ENCODE data around the gene HES2. TPM values are rescaled to one million over a fixed set of nuclear protein-coding genes. Genes with fewer than 3 reads are reported as not detected.

Gene HES2
- total and polyA plus RNA-seq, 7 experiments from 2014 or later: 0.56 TPM; not detected in 6

DNA sequence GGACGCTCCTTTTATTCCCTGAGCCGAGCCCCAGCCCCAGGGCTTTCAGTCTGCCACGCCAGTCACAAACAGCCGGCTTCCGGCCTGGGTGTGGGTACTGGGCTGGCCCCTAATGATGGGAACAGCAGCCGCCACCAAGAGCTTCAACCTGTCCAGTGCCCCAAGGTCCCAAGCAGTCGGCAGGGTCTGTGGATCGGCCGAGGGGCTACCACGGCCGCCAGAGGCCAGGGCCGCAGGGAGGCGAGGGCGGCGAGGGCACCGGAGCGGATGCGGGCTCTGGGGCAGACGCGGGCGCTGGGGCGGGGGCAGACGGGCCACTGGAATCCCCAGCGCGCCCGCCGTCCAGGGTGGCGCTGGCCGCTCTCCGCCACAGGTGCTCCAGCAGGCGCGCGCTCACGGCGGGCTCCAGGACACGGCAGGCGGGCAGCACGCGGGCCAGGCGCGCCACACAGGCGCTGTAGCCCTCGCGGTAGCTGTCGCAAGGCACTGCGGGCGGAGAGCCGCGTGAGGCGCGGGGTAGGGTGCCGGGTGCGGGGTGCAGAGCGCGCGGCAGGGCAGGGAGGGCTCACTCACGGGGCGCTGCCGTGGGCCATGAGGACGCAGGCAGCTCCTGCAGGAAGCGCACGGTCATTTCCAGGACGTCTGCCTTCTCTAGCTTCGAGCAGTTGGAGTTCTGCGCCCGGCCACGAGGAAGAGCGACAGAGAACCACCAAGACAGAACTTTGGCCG is 887 bp downstream of the HES2 start:
- H3K4me1 Mint-ChIP-seq: peaks cover 3 to 18% (median 9%) of the 10 kb centered on the region in 7 donors
- ATAC-seq: no peak
- POLR2A ChIA-PET: interaction anchor here (1.4 kb wide), 1 partner anchor 14 kb away, joined by 3 read pairs; no protein-coding TSS in a partner anchor
- peak overlapping the region in 7 of 10 donors; percentile 25 to 77 (median 65) for H3K4me3 Mint-ChIP-seq
- H3K9me3 Mint-ChIP-seq: no peaks in the 10 kb centered on the region
- no peak for DNase-seq
- Histone ChIP-seq H3K27ac (ENCODE audit: low read depth, low read length) (no peak overlapping the region), H3K27me3 (ENCODE audit: control insufficient read depth in 2 of 2, insufficient read depth in 2 of 2, low read length in 2 of 2) (peaks cover 5 to 35% of the 10 kb centered on the region in 2 donors), H3K4me1 (ENCODE audit: control insufficient read depth in 2 of 2, insufficient read depth in 2 of 2, low read length in 2 of 2) (peaks cover 11 to 20% of the 10 kb centered on the region in 2 donors), H3K9me3 (ENCODE audit: control insufficient read depth in 2 of 3, low read length in 3 of 3) (no peaks in the 10 kb centered on the region), H3K4me3 (ENCODE audit: low read length) (no peak overlapping the region), H3K36me3 (ENCODE audit: control insufficient read depth in 2 of 3, insufficient read depth in 3 of 3, low read length in 3 of 3) (no peaks in the 10 kb centered on the region)
- H3K27me3 Mint-ChIP-seq: peaks cover 51 to 80% (median 57%) of the 10 kb centered on the region in 5 donors
- H3K36me3 Mint-ChIP-seq: no peaks in the 10 kb centered on the region
- H3K27ac Mint-ChIP-seq: no peak overlapping the region
- CTCF ChIA-PET: interaction anchor here (0.6 kb wide), 1 partner anchor 66 kb away, joined by 3 read pairs; no protein-coding TSS in a partner anchor
- intact Hi-C loops (cut with micrococcal nuclease): no loop called here

DNA sequence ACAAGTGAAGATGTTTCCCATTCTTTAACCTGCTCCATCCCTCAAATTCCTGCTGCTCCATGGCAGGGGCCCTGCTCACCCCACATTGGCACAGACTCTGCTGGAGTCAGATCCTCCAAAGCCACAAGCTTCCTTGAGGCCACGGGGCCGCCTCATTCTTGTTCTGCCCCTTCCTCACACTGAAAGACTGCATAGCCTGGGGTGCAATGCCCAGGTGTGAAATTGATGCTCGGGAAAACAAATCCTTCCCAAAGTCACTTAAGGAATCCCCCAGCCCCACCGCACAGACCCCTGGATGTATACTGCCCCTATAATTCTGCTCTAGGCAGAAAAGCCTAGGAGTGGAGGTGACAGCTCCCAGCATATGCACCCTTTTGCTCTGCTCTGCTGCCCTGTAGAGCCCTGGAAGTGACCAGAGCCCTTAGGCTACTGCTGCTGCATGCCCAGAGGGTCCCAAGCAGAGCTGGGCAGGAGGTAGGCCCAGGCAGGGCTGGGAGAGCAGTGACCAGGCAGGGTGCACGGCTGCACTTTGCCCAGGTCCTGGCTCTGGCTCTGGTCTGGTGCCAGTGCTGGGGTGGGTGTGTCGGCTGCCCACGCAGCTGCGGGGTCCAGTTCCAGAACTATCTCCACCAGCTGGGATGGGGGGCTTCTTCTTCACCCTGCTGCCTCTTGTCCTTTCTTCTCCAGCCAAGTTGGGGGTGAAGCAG is 1.6 kb downstream of the HES2 start:
- H3K36me3 ChIP-seq (ENCODE audit: control insufficient read depth in 2 of 3, insufficient read depth in 3 of 3, low read length in 3 of 3): no peaks in the 10 kb centered on the region
- peaks cover 49 to 80% (median 56%) of the 10 kb centered on the region in 5 donors for H3K27me3 Mint-ChIP-seq
- ChIA-PET CTCF (no interaction called here), POLR2A (interaction anchor here (0.5 kb wide), 2 partner anchors 177 to 469 kb away, joined by 3 read pairs; no protein-coding TSS in a partner anchor)
- peaks cover 5 to 31% of the 10 kb centered on the region in 2 donors for H3K27me3 ChIP-seq (ENCODE audit: control insufficient read depth in 2 of 2, insufficient read depth in 2 of 2, low read length in 2 of 2)
- peaks cover 4 to 14% of the 10 kb centered on the region in 2 donors for H3K4me1 ChIP-seq (ENCODE audit: control insufficient read depth in 2 of 2, insufficient read depth in 2 of 2, low read length in 2 of 2)
- peak overlapping the region in 2 of 10 donors; percentile 7 to 77 for H3K4me3 Mint-ChIP-seq
- H3K4me3 ChIP-seq (ENCODE audit: low read length): no peak overlapping the region
- H3K27ac ChIP-seq (ENCODE audit: low read depth, low read length): no peak overlapping the region
- H3K4me1 Mint-ChIP-seq: peaks cover 3 to 17% (median 7%) of the 10 kb centered on the region in 7 donors
- ATAC-seq: no peak
- no peaks in the 10 kb centered on the region for H3K9me3 ChIP-seq (ENCODE audit: control insufficient read depth in 2 of 3, low read length in 3 of 3)
- no peaks in the 10 kb centered on the region for H3K9me3 Mint-ChIP-seq
- H3K36me3 Mint-ChIP-seq: no peaks in the 10 kb centered on the region
- intact Hi-C loops (cut with micrococcal nuclease): no loop called here
- no peak overlapping the region for H3K27ac Mint-ChIP-seq
- DNase-seq: no peak

DNA sequence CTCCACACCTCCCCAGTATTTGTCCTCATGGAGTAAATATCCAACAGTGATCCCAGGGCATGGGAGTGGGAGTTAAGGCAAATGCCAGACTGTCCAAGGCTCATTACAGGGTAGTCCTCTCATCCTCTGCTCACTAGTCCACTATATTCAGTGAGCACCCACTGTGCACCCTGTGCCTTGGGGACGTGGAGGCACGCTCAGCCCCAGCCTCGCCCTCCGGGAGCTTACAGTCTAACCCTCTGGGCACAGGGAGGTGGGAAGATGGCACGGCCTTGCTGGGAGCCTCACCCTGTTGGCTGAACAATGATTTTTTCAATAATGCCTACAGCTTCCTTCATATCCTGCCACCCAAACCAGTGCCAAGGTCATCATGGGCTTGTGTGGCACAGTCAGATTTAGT is 2.8 kb downstream of the HES2 start:
- CTCF ChIA-PET: interaction anchor here (1.3 to 1.7 kb wide), 2 partner anchors 10 to 22 kb away, joined by 4 to 5 read pairs; no protein-coding TSS in a partner anchor
- ATAC-seq (no peak), DNase-seq (no peak)
- H3K4me3 Mint-ChIP-seq: no peak overlapping the region
- no peak overlapping the region for H3K4me3 ChIP-seq (ENCODE audit: low read length)
- no peak overlapping the region for H3K27ac Mint-ChIP-seq
- H3K9me3 Mint-ChIP-seq: no peaks in the 10 kb centered on the region
- no peaks in the 10 kb centered on the region for H3K36me3 ChIP-seq (ENCODE audit: control insufficient read depth in 2 of 3, insufficient read depth in 3 of 3, low read length in 3 of 3)
- peaks cover 3 to 16% (median 7%) of the 10 kb centered on the region in 7 donors for H3K4me1 Mint-ChIP-seq
- H3K4me1 ChIP-seq (ENCODE audit: control insufficient read depth in 2 of 2, insufficient read depth in 2 of 2, low read length in 2 of 2): peaks cover 4 to 14% of the 10 kb centered on the region in 2 donors
- H3K36me3 Mint-ChIP-seq: no peaks in the 10 kb centered on the region
- intact Hi-C loops (cut with micrococcal nuclease): no loop called here
- peaks cover 5 to 31% of the 10 kb centered on the region in 2 donors for H3K27me3 ChIP-seq (ENCODE audit: control insufficient read depth in 2 of 2, insufficient read depth in 2 of 2, low read length in 2 of 2)
- no peaks in the 10 kb centered on the region for H3K9me3 ChIP-seq (ENCODE audit: control insufficient read depth in 2 of 3, low read length in 3 of 3)
- H3K27me3 Mint-ChIP-seq: peaks cover 54 to 73% (median 57%) of the 10 kb centered on the region in 5 donors
- POLR2A ChIA-PET: no interaction called here
- H3K27ac ChIP-seq (ENCODE audit: low read depth, low read length): no peak overlapping the region

DNA sequence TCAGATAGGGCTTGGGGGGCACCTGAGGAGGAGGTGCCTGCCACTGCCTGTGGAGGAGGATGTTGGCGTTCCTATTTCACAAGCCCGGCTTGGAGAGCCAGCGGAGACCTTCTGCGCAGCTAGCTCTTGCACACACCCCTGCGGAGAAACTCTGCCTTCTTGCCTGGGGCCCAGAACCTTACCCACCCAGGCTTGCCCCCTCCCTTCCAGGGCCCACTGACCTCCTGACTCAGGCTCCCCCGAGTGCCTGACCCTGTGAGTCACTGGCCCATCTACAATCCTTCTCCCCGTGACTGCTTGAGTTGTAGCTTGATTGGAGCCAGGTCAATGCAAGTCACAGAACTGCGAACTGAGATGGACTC is 3.4 kb downstream of the HES2 start:
- POLR2A ChIA-PET: no interaction called here
- intact Hi-C loops (cut with micrococcal nuclease): no loop called here

DNA sequence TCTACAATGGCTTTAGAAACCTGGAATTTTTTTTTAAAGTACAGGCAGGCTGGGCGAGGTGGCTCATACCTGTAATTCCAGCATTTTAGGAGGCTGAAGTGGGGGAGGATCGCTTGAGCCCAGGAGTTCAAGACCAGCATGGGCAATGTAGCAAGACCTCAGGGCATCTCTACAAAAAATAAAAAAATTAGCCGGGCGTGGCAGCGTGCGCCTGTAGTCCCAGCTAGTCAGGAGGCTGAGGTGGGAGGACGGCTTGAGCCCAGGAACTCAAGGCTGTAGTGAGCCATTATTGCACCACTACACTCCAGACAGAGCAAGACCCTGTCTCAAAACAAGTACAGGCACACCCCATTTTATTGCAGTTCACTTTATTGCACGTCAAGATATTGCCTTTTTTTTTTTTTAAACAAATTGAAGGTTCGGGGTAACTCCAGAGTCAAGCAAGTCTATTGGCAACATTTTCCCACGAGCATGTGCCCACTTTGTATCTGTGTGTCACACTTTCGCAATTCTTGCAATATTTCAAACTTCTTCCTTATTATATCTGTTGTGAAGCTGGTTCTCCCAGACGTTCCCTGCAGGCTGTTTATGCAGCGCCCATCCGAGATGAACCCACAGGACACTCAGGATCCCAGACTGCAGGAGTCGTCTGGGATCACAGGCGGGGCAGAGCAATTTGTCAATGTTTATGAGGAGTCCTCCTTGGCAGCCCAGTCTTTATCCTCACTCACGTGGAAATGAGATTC is 4.7 kb downstream of the HES2 start:
- H3K27ac Mint-ChIP-seq: no peak overlapping the region
- peaks cover 3 to 11% (median 4%) of the 10 kb centered on the region in 7 donors for H3K4me1 Mint-ChIP-seq
- Histone ChIP-seq H3K36me3 (ENCODE audit: control insufficient read depth in 2 of 3, insufficient read depth in 3 of 3, low read length in 3 of 3) (no peaks in the 10 kb centered on the region), H3K4me3 (ENCODE audit: low read length) (no peak overlapping the region), H3K9me3 (ENCODE audit: control insufficient read depth in 2 of 3, low read length in 3 of 3) (no peaks in the 10 kb centered on the region), H3K4me1 (ENCODE audit: control insufficient read depth in 2 of 2, insufficient read depth in 2 of 2, low read length in 2 of 2) (peaks cover 4 to 9% of the 10 kb centered on the region in 2 donors), H3K27me3 (ENCODE audit: control insufficient read depth in 2 of 2, insufficient read depth in 2 of 2, low read length in 2 of 2) (peaks cover 5 to 27% of the 10 kb centered on the region in 2 donors), H3K27ac (ENCODE audit: low read depth, low read length) (no peak overlapping the region)
- no peak for ATAC-seq
- ChIA-PET CTCF (interaction anchor here (1.6 to 1.7 kb wide), 2 partner anchors 8 to 23 kb away, joined by 4 to 6 read pairs; no protein-coding TSS in a partner anchor), POLR2A (interaction anchor here (0.8 kb wide), 1 partner anchor 50 kb away, joined by 3 read pairs; no protein-coding TSS in a partner anchor)
- no peaks in the 10 kb centered on the region for H3K36me3 Mint-ChIP-seq
- intact Hi-C loops (cut with micrococcal nuclease): no loop called here
- peaks cover 41 to 66% (median 45%) of the 10 kb centered on the region in 5 donors for H3K27me3 Mint-ChIP-seq
- DNase-seq: no peak
- no peaks in the 10 kb centered on the region for H3K9me3 Mint-ChIP-seq
- H3K4me3 Mint-ChIP-seq: peak overlapping the region in 1 of 10 donors; percentile 19

More for the DNA sequence above, 3.4 kb downstream of the HES2 start:
- DNase-seq (no peak), ATAC-seq (no peak)
- peaks cover 47 to 69% (median 51%) of the 10 kb centered on the region in 5 donors for H3K27me3 Mint-ChIP-seq
- Histone ChIP-seq H3K9me3 (ENCODE audit: control insufficient read depth in 2 of 3, low read length in 3 of 3) (no peaks in the 10 kb centered on the region), H3K36me3 (ENCODE audit: control insufficient read depth in 2 of 3, insufficient read depth in 3 of 3, low read length in 3 of 3) (no peaks in the 10 kb centered on the region), H3K4me1 (ENCODE audit: control insufficient read depth in 2 of 2, insufficient read depth in 2 of 2, low read length in 2 of 2) (peaks cover 4 to 14% of the 10 kb centered on the region in 2 donors), H3K4me3 (ENCODE audit: low read length) (no peak overlapping the region), H3K27me3 (ENCODE audit: control insufficient read depth in 2 of 2, insufficient read depth in 2 of 2, low read length in 2 of 2) (peaks cover 5 to 27% of the 10 kb centered on the region in 2 donors), H3K27ac (ENCODE audit: low read depth, low read length) (no peak overlapping the region)
- H3K4me1 Mint-ChIP-seq: peaks cover 3 to 11% (median 7%) of the 10 kb centered on the region in 7 donors
- no peak overlapping the region for H3K4me3 Mint-ChIP-seq
- CTCF ChIA-PET: interaction anchor here (1.3 to 1.7 kb wide), 2 partner anchors 10 to 22 kb away, joined by 4 to 5 read pairs; no protein-coding TSS in a partner anchor
- no peak overlapping the region for H3K27ac Mint-ChIP-seq
- H3K36me3 Mint-ChIP-seq: no peaks in the 10 kb centered on the region
- H3K9me3 Mint-ChIP-seq: no peaks in the 10 kb centered on the region

DNA sequence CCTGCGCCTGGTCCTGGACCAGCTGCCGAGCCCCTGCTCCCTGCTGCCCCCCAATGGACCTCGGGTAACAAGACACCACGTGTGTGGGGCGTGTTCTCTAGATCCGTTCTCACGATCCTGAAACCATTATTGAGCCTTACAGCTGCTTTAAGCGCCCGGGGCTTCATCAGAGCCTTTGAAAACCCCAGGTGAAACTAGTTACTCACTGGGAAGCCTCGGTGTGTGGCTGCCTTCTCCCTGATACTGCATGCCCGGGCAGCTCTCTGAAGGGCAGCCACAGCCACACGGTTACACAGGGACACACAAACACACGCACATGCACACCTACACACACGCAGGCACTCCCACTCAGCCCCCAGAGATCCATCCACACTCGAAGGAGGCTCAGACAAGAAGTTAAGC is 5.3 kb downstream of the HES2 start:
- DNase-seq: peak in 2 of 9 donors; percentile 43 to 44
- Mint-ChIP-seq H3K36me3 (no peaks in the 10 kb centered on the region), H3K27ac (no peak overlapping the region), H3K4me3 (peak overlapping the region in 4 of 10 donors; percentile 19 to 54 (median 36)), H3K9me3 (no peaks in the 10 kb centered on the region), H3K4me1 (peaks cover 3 to 11% (median 4%) of the 10 kb centered on the region in 7 donors), H3K27me3 (peaks cover 41 to 63% (median 45%) of the 10 kb centered on the region in 5 donors)
- ChIA-PET CTCF (interaction anchor here (1.6 kb wide), 1 partner anchor 9 kb away, joined by 6 read pairs; no protein-coding TSS in a partner anchor), POLR2A (interaction anchor here (0.8 kb wide), 1 partner anchor 50 kb away, joined by 3 read pairs; no protein-coding TSS in a partner anchor)
- Histone ChIP-seq H3K4me3 (ENCODE audit: low read length) (no peak overlapping the region), H3K4me1 (ENCODE audit: control insufficient read depth in 2 of 2, insufficient read depth in 2 of 2, low read length in 2 of 2) (peaks cover 4 to 6% of the 10 kb centered on the region in 2 donors), H3K27me3 (ENCODE audit: control insufficient read depth in 2 of 2, insufficient read depth in 2 of 2, low read length in 2 of 2) (peaks cover 5 to 27% of the 10 kb centered on the region in 2 donors), H3K27ac (ENCODE audit: low read depth, low read length) (no peak overlapping the region), H3K9me3 (ENCODE audit: control insufficient read depth in 2 of 3, low read length in 3 of 3) (no peaks in the 10 kb centered on the region), H3K36me3 (ENCODE audit: control insufficient read depth in 2 of 3, insufficient read depth in 3 of 3, low read length in 3 of 3) (no peaks in the 10 kb centered on the region)
- intact Hi-C loops (cut with micrococcal nuclease): no loop called here
- ATAC-seq: peak; percentile 74
